Fibroblast of skin of right quadriceps (primary cell): ENCODE results near the gene CALR3.
"Not testable (repeated sequence)": the region's sequence is repeated elsewhere in the genome, so short reads cannot be mapped to it uniquely, and the experiment has no call there.

Source experiments
- DNase-seq: peaks from one replicate; pipeline ENCODE4 v3.0.0-alpha.2; 2013

The CALR3 gene

GRCh38 chr19:16482745-16483144, 13.2 kb downstream of the CALR3 start:
- no peak for DNase-seq

- no peak for DNase-seq
Observed at GRCh38 chr19:16477311-16477710, 18.7 kb downstream of the CALR3 start.

GRCh38 chr19:16476401-16476800, 19.6 kb downstream of the CALR3 start:
- no peak for DNase-seq

- no peak for DNase-seq
Observed at GRCh38 chr19:16473875-16474392, 22.0 kb downstream of the CALR3 start.

- no peak for DNase-seq
Observed at GRCh38 chr19:16472992-16473391, 23.0 kb downstream of the CALR3 start.

- DNase-seq, result not testable (repeated sequence)
Observed at GRCh38 chr19:16472559-16472899, 23.4 kb downstream of the CALR3 start.

GRCh38 chr19:16470911-16471811, 24.8 kb downstream of the CALR3 start:
- no peak for DNase-seq

GRCh38 chr19:16470541-16470910, 25.4 kb downstream of the CALR3 start:
- DNase-seq, result no peak

- DNase-seq, result no peak
Observed at GRCh38 chr19:16467581-16467980, 28.4 kb downstream of the CALR3 start.

- DNase-seq, result not testable (repeated sequence)
Observed at GRCh38 chr19:16466802-16467427, 29.1 kb downstream of the CALR3 start.

- DNase-seq, result no peak
Observed at GRCh38 chr19:16465239-16465638, 30.7 kb downstream of the CALR3 start.

- DNase-seq, result no peak
Observed at GRCh38 chr19:16463991-16464575, 31.9 kb downstream of the CALR3 start.

GRCh38 chr19:16463341-16463990, 32.5 kb downstream of the CALR3 start:
- DNase-seq, result no peak

- no peak for DNase-seq
Observed at GRCh38 chr19:16462757-16463250, 33.2 kb downstream of the CALR3 start.

GRCh38 chr19:16461630-16462051, 34.3 kb downstream of the CALR3 start:
- no peak for DNase-seq

- DNase-seq, result no peak
Observed at GRCh38 chr19:16460454-16460853, 35.5 kb downstream of the CALR3 start.

GRCh38 chr19:16459680-16460079, 36.3 kb downstream of the CALR3 start:
- DNase-seq, result no peak

- no peak for DNase-seq
Observed at GRCh38 chr19:16458391-16459341, 37.3 kb downstream of the CALR3 start.

- no peak for DNase-seq
Observed at GRCh38 chr19:16457954-16458331, 38.0 kb downstream of the CALR3 start.

GRCh38 chr19:16457195-16457953, 38.6 kb downstream of the CALR3 start:
- DNase-seq, result peak; percentile 38

GRCh38 chr19:16456652-16457194, 39.2 kb downstream of the CALR3 start:
- no peak for DNase-seq
